Calu3 (cell line): ENCODE data around the gene QARS1. TPM values are rescaled to one million over a fixed set of nuclear protein-coding genes. Genes with fewer than 3 reads are reported as not detected.
A peak's percentile ranks its signal among the peaks of the same experiment; 100 is the strongest.

Experiments used
- BruUV-seq: library from RNA; stranded (reverse); fragments of 400-500 nt; replicated peaks from 2 replicates; lab custom pipeline; 2021; lab: Mats Ljungman, UMichigan
- CTCF ChIA-PET: fragments of 300-600 bp; sonication (Branson Sonifier 250); formaldehyde crosslinking; loops from one replicate; lab custom pipeline; 2022; ENCODE audit warnings: antibody characterized with exemption; lab: Charles Lee
- DNase-seq: peaks from one replicate; pipeline ENCODE4 v3.0.0; 2022
- H3K27ac Mint-ChIP-seq: one replicate; pipeline ENCODE4 v1.8.0; 2022; ENCODE audit warnings: mixed read lengths; ENCODE audit not compliant: unreplicated experiment
- H3K27me3 Mint-ChIP-seq: one replicate; pipeline ENCODE4 v1.8.0; 2022; ENCODE audit warnings: mixed read lengths; ENCODE audit not compliant: unreplicated experiment
- H3K36me3 Mint-ChIP-seq: one replicate; pipeline ENCODE4 v1.8.0; 2022; ENCODE audit warnings: mild to moderate bottlenecking, moderate library complexity, mixed read lengths; ENCODE audit not compliant: insufficient read depth, unreplicated experiment
- H3K4me1 Mint-ChIP-seq: one replicate; pipeline ENCODE4 v1.8.0; 2022; ENCODE audit warnings: mild to moderate bottlenecking, low read depth, mixed read lengths; ENCODE audit not compliant: unreplicated experiment
- H3K4me3 Mint-ChIP-seq: one replicate; pipeline ENCODE4 v1.8.0; 2022; ENCODE audit warnings: mild to moderate bottlenecking, low read depth, moderate library complexity, mixed read lengths; ENCODE audit not compliant: unreplicated experiment
- H3K9me3 Mint-ChIP-seq: one replicate; pipeline ENCODE4 v1.8.0; 2022; ENCODE audit warnings: low read depth, mixed read lengths; ENCODE audit not compliant: unreplicated experiment
- intact Hi-C: fragments of 100-400 bp; cut with micrococcal nuclease; formaldehyde crosslinking; loops from one replicate; pipeline ENCODE4 v1.10.0; 2022; ENCODE audit not compliant: unreplicated experiment
- total RNA-seq: library from RNA; stranded (reverse); gene quantifications from 2 replicates; pipeline ENCODE4 v1.2.3, GENCODE V29; 2022
- TF ChIP-seq, protein P1 (sequence below): fragments of 200-600 bp; IDR thresholded peaks from one replicate; pipeline ENCODE4 v1.8.0; 2022; ENCODE audit warnings: antibody characterized with exemption; ENCODE audit not compliant: unreplicated experiment

QARS1 gene
- total RNA-seq, 1 experiment from 2014 or later, result 248 TPM

- TF ChIP-seq, protein P1, sequence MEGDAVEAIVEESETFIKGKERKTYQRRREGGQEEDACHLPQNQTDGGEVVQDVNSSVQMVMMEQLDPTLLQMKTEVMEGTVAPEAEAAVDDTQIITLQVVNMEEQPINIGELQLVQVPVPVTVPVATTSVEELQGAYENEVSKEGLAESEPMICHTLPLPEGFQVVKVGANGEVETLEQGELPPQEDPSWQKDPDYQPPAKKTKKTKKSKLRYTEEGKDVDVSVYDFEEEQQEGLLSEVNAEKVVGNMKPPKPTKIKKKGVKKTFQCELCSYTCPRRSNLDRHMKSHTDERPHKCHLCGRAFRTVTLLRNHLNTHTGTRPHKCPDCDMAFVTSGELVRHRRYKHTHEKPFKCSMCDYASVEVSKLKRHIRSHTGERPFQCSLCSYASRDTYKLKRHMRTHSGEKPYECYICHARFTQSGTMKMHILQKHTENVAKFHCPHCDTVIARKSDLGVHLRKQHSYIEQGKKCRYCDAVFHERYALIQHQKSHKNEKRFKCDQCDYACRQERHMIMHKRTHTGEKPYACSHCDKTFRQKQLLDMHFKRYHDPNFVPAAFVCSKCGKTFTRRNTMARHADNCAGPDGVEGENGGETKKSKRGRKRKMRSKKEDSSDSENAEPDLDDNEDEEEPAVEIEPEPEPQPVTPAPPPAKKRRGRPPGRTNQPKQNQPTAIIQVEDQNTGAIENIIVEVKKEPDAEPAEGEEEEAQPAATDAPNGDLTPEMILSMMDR, result no peak
- Mint-ChIP-seq H3K27ac (no peak overlapping the region), H3K4me1 (peaks cover 7% of the 10 kb centered on the region), H3K4me3 (no peak overlapping the region), H3K27me3 (no peaks in the 10 kb centered on the region), H3K36me3 (peaks cover 47% of the 10 kb centered on the region), H3K9me3 (no peaks in the 10 kb centered on the region)
- CTCF ChIA-PET, result no interaction called here
- DNase-seq, result no peak
- no TSS peak for BruUV-seq
- intact Hi-C loops, result no loop called here
These were observed 17.9 kb upstream of the QARS1 start for GRCh38 chr3:49122451-49122850.

DNA sequence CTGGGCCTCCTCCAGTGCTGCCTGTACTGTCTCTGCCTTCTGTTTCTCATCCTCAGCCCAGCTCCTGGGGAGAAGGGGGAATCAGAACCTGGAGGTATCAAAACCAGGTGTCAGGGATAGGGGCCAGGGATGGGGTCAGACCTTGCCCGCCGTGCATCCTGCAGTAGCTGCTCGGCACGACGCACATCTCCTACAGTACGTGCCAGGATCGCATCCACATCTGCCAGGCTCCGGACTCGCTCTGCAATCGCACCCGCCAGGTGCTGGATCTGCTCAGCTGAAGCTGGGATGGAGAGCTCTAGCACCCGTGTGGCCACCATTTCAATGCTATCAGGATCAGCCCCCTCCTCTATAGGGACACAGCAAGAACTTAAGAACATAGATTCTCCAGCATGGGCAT, 17.5 kb upstream of the QARS1 start:
- Mint-ChIP-seq H3K36me3 (peaks cover 47% of the 10 kb centered on the region), H3K9me3 (no peaks in the 10 kb centered on the region), H3K27me3 (no peaks in the 10 kb centered on the region), H3K27ac (peak overlapping the region; percentile 39), H3K4me1 (peaks cover 7% of the 10 kb centered on the region), H3K4me3 (no peak overlapping the region)
- no peak for DNase-seq
- TF ChIP-seq, protein P1, result no peak
- no TSS peak for BruUV-seq
- intact Hi-C loops, result no loop called here
- CTCF ChIA-PET, result no interaction called here

DNA sequence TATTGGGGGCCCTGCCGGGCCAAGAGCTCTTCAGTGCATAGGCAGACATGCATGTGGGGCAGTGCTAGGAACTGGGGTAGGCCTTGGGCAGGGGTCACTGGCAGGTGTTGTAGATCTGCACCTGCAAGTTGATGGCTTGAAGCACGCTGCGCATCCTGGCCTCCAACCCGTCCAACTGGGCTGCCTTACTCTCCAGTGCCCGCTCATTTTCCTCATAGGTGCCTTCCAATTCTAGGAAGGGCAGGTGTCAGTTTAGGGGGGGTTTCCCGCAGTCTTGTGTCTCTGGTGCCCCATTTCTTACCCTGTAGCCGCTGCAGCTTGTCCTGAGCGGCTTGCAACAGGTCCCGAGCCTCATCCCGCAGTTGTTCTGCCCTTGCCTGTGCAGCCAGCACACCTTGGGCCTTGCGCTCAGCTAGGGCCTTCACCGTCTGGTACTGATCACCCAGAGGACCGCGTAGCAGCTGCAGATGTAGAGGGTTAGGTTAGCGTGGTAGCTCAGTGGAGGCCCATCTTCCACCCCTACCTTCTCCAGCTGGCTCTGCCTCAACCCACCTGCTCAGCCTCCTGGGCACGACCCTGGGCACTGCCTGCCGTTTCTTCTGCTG, 16.7 kb upstream of the QARS1 start:
- TF ChIP-seq, protein P1, result no peak
- intact Hi-C loops, result no loop called here
- H3K4me3 Mint-ChIP-seq, result peak overlapping the region; percentile 73
- CTCF ChIA-PET, result interaction anchor here (0.6 to 0.8 kb wide), 2 partner anchors 12 to 158 kb away, joined by 3 read pairs; no protein-coding TSS in a partner anchor
- no peak for DNase-seq
- peaks cover 47% of the 10 kb centered on the region for H3K36me3 Mint-ChIP-seq
- H3K4me1 Mint-ChIP-seq, result peaks cover 7% of the 10 kb centered on the region
- H3K9me3 Mint-ChIP-seq, result no peaks in the 10 kb centered on the region
- H3K27me3 Mint-ChIP-seq, result no peaks in the 10 kb centered on the region
- H3K27ac Mint-ChIP-seq, result peak overlapping the region; percentile 39
- BruUV-seq, result no TSS peak

GRCh38 chr3:49120438-49121131, 16.0 kb upstream of the QARS1 start, which contains the start of gene USP19:
Gene USP19 (minus strand): TSS chr3:49120823. CDS start chr3:49119145, 1,678 bp downstream.
- Mint-ChIP-seq H3K4me1 (peaks cover 7% of the 10 kb centered on the region), H3K36me3 (peaks cover 51% of the 10 kb centered on the region), H3K27ac (peak within 1 kb of the TSS; percentile 39), H3K4me3 (peak within 1 kb of the TSS; percentile 73), H3K27me3 (no peaks in the 10 kb centered on the region), H3K9me3 (no peaks in the 10 kb centered on the region)
- CTCF ChIA-PET, result interaction anchor here (0.6 to 0.8 kb wide), 3 partner anchors 13 to 159 kb away, joined by 3 to 4 read pairs (median 3); no protein-coding TSS in a partner anchor
- TF ChIP-seq, protein P1, result no peak
- intact Hi-C loops, result no loop called here
- BruUV-seq, result no TSS peak
- peak; percentile 91 for DNase-seq
